ENCODE results near the gene NUMB.
A peak's percentile ranks its signal among the peaks of the same experiment; 100 is the strongest.

Gene NUMB

DNA sequence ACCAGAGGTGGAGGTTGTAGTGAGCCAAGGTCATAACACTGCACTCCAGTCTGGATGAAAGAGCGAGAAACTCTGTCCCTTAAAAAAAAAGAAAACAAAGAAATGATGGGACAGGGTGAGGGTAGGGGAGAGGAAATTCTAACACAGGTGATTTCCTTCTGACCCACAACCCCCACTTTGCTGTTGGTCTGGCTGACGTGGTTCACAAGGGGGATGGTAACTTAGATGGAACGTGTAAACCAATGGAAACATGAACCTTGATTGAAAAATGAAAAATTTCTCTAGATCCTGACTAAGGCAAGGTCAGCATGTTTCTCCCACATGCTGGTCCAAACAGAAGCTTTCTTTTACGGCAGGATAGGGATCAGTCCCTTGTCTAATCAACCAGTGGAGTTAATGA, 16.6 kb upstream of the NUMB start:
- peaks cover 4% of the 10 kb centered on the region; the same call in 1 of the 2 replicates for H3K4me1 ChIP-seq (ENCODE audit: low read length)
- H3K27me3 ChIP-seq (ENCODE audit: low read depth, low read length): peaks cover 3% of the 10 kb centered on the region; the same call in 1 of the 2 replicates
- no peaks in the 10 kb centered on the region for H4K20me1 ChIP-seq (ENCODE audit: insufficient read depth, low read length)
- H3K79me2 ChIP-seq (ENCODE audit: low read length): no peaks in the 10 kb centered on the region
- H3K4me3 ChIP-seq (ENCODE audit: low read length): no peak overlapping the region
- H3K27ac ChIP-seq (ENCODE audit: low read length): no peak overlapping the region
- H3K9ac ChIP-seq (ENCODE audit: low read length): no peak overlapping the region
- TF ChIP-seq, protein P1, sequence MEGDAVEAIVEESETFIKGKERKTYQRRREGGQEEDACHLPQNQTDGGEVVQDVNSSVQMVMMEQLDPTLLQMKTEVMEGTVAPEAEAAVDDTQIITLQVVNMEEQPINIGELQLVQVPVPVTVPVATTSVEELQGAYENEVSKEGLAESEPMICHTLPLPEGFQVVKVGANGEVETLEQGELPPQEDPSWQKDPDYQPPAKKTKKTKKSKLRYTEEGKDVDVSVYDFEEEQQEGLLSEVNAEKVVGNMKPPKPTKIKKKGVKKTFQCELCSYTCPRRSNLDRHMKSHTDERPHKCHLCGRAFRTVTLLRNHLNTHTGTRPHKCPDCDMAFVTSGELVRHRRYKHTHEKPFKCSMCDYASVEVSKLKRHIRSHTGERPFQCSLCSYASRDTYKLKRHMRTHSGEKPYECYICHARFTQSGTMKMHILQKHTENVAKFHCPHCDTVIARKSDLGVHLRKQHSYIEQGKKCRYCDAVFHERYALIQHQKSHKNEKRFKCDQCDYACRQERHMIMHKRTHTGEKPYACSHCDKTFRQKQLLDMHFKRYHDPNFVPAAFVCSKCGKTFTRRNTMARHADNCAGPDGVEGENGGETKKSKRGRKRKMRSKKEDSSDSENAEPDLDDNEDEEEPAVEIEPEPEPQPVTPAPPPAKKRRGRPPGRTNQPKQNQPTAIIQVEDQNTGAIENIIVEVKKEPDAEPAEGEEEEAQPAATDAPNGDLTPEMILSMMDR (IDR thresholded peaks at IDR 0.05; ENCODE audit: low read depth, low read length): no peak
- TF ChIP-seq EZH2phosphoT487 (IDR thresholded peaks at IDR 0.05; ENCODE audit: low read depth): no peak
- H3K4me2 ChIP-seq (ENCODE audit: low read length): no peak overlapping the region
- no peak overlapping the region for H2AFZ ChIP-seq (ENCODE audit: low read depth, low read length)
- no peaks in the 10 kb centered on the region for H3K9me3 ChIP-seq (ENCODE audit: insufficient read depth, low read length)
- H3K36me3 ChIP-seq (replicated peaks; ENCODE audit: low read depth, low read length): no peaks in the 10 kb centered on the region

DNA sequence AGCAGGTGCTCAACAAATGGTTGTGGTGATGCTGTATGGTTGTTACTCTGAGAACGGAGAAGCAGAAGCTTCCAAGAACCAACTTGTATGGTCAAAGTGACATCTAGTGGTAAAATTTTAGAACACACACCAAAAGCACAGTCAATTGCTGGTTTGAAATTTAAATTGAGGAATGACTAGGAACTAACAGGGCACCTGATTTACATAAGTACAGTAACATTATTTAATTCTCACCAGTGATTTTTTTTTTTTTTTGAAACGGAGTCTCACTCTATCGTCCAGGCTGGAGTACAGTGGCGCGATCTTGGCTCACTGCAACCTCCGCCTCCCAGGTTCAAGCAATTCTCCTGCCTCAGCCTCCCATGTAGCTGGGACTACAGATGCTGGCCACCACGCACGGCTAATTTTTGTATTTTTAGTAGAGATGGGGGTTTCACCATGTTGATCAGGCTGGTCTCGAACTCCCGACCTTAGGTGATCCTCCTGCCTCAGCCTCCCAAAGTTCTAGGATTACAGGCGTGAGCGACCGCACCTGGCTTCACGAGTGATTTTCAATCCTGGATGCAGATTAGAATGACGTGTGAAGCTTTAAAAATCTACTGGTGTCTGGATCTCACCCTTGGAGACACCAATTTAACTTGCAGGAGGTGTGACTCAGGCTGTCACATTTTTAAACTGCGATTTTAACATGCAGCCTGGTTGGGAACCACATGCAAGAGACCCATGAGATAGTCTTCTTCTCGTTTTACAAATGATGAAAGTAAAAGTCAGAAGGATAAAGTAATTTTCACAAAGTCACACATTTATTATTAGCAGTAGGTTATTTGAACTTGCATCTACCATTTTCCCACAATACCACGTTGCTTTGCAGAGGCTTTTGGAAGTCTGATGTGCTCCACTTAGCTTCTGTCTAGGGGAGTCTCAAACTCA, 14.1 kb upstream of the NUMB start:
- Histone ChIP-seq H3K4me1 (ENCODE audit: low read length) (peaks cover 4% of the 10 kb centered on the region; the same call in 1 of the 2 replicates), H3K9ac (ENCODE audit: low read length) (no peak overlapping the region)
- TF ChIP-seq, protein P1 (IDR thresholded peaks at IDR 0.05; ENCODE audit: low read depth, low read length): peak; percentile 80
- no peak for TF ChIP-seq EZH2phosphoT487 (IDR thresholded peaks at IDR 0.05; ENCODE audit: low read depth)

DNA sequence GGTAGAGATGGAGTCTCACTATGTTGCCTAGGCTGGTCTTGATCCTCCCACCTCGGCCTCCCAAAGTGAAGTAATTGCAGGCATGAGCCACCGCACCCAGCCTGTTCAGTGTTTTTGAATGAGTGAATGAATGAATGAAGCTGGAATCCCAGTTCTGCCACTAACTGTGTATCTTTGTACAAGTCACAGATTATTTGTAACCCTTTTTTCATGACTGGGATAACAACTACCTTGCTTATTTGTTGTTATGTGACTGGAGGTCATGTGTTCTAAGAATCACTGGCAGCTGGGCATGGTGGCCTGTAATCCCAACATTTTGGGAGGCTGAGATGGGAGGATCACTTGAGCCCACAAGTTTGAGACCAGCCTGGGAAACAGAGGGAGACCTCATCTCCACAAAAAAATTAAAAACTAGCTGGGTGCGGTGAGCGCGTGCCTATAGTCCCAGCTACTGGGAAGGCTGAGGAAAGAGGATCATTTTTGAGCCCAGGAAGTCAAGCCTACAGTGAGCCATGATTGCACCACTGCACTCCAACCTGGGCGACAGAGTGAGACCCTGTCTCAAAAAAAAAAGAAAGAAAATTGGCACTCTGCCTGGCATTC, 13.3 kb upstream of the NUMB start:
- Histone ChIP-seq H3K4me3 (ENCODE audit: low read length) (no peak overlapping the region), H3K79me2 (ENCODE audit: low read length) (no peaks in the 10 kb centered on the region), H3K9me3 (ENCODE audit: insufficient read depth, low read length) (no peaks in the 10 kb centered on the region), H3K27me3 (ENCODE audit: low read depth, low read length) (peaks cover 25% of the 10 kb centered on the region), H3K4me2 (ENCODE audit: low read length) (no peak overlapping the region), H3K4me1 (ENCODE audit: low read length) (peaks cover 4% of the 10 kb centered on the region; the same call in 1 of the 2 replicates), H3K27ac (ENCODE audit: low read length) (no peak overlapping the region), H3K36me3 (replicated peaks; ENCODE audit: low read depth, low read length) (no peaks in the 10 kb centered on the region), H4K20me1 (ENCODE audit: insufficient read depth, low read length) (no peaks in the 10 kb centered on the region), H3K9ac (ENCODE audit: low read length) (no peak overlapping the region), H2AFZ (ENCODE audit: low read depth, low read length) (no peak overlapping the region)
- TF ChIP-seq, protein P1 (IDR thresholded peaks at IDR 0.05; ENCODE audit: low read depth, low read length): no peak
- no peak for TF ChIP-seq EZH2phosphoT487 (IDR thresholded peaks at IDR 0.05; ENCODE audit: low read depth)

More for the DNA sequence above, 14.1 kb upstream of the NUMB start:
- Histone ChIP-seq H3K27me3 (ENCODE audit: low read depth, low read length) (peaks cover 22% of the 10 kb centered on the region), H3K4me2 (ENCODE audit: low read length) (no peak overlapping the region), H3K9me3 (ENCODE audit: insufficient read depth, low read length) (no peaks in the 10 kb centered on the region), H3K4me3 (ENCODE audit: low read length) (no peak overlapping the region), H2AFZ (ENCODE audit: low read depth, low read length) (no peak overlapping the region), H3K27ac (ENCODE audit: low read length) (no peak overlapping the region), H3K79me2 (ENCODE audit: low read length) (no peaks in the 10 kb centered on the region), H4K20me1 (ENCODE audit: insufficient read depth, low read length) (no peaks in the 10 kb centered on the region), H3K36me3 (replicated peaks; ENCODE audit: low read depth, low read length) (no peaks in the 10 kb centered on the region)

DNA sequence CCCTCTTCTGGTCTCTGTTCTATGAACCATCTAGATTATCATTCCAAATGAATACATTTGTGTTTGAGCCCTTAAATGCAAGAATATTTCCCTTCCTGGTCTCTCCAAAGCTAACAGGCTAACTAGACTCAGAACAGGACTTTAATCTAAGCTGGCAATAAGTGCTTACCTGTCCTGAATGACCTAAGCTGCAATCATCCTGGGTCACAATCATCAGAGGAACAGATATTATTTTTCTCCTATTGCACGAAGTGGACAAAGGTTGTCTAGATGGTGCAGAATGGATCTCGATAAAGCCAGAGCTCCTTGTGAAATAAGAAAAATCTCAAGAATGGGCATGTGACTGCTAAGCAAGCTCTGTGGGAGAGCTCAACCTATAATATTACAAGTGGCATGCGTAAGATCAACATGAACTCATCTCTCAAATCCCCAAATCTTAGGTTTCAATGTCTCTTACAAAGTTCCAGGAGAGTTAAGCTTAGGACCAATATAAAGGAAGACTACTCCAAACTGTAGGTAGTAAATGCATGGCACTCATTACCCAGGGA, 10.6 kb upstream of the NUMB start:
- peaks cover 24% of the 10 kb centered on the region for H3K4me1 ChIP-seq (ENCODE audit: low read length)
- H3K27ac ChIP-seq (ENCODE audit: low read length): no peak overlapping the region
- H3K9ac ChIP-seq (ENCODE audit: low read length): no peak overlapping the region

More for the DNA sequence above, 10.6 kb upstream of the NUMB start:
- H3K4me3 ChIP-seq (ENCODE audit: low read length): no peak overlapping the region
- peaks cover 27% of the 10 kb centered on the region for H3K27me3 ChIP-seq (ENCODE audit: low read depth, low read length)
- no peaks in the 10 kb centered on the region for H3K79me2 ChIP-seq (ENCODE audit: low read length)
- no peak overlapping the region for H3K4me2 ChIP-seq (ENCODE audit: low read length)
- TF ChIP-seq, protein P1 (IDR thresholded peaks at IDR 0.05; ENCODE audit: low read depth, low read length): peak; percentile 8; the same call in 1 of the 2 replicates
- TF ChIP-seq EZH2phosphoT487 (IDR thresholded peaks at IDR 0.05; ENCODE audit: low read depth): no peak
- no peaks in the 10 kb centered on the region for H4K20me1 ChIP-seq (ENCODE audit: insufficient read depth, low read length)
- no peaks in the 10 kb centered on the region for H3K9me3 ChIP-seq (ENCODE audit: insufficient read depth, low read length)
- no peak overlapping the region for H2AFZ ChIP-seq (ENCODE audit: low read depth, low read length)
- H3K36me3 ChIP-seq (replicated peaks; ENCODE audit: low read depth, low read length): no peaks in the 10 kb centered on the region

Measured in OCI-LY3 (cell line).